Upper lobe of right lung (tissue), 1 donor: Measurements from ENCODE around the gene RBM38. TPM values are rescaled to one million over a fixed set of nuclear protein-coding genes. Genes with fewer than 3 reads are reported as not detected.

ENCODE experiments used
- ATAC-seq: fragments of 200-7000 bp; cut with Tn5 transposase; one replicate; pipeline ENCODE4 v1.9.1; 2020; ENCODE audit warnings: mild to moderate bottlenecking, moderate library complexity
- DNase-seq: peaks from one replicate; pipeline ENCODE4 v3.0.0-alpha.2; 2020
- H3K27ac ChIP-seq: fragments of 200-600 bp; one replicate; pipeline ENCODE4 v1.8.0; 2022
- H3K27me3 ChIP-seq: fragments of 200-600 bp; one replicate; pipeline ENCODE4 v1.8.0; 2022; ENCODE audit warnings: mild to moderate bottlenecking
- H3K36me3 ChIP-seq: fragments of 200-600 bp; one replicate; pipeline ENCODE4 v1.8.0; 2022
- H3K4me1 ChIP-seq: fragments of 200-600 bp; one replicate; pipeline ENCODE4 v1.8.0; 2022
- H3K4me3 ChIP-seq: fragments of 200-600 bp; one replicate; pipeline ENCODE4 v1.8.0; 2022; ENCODE audit warnings: mild to moderate bottlenecking
- H3K9me3 ChIP-seq: fragments of 200-600 bp; one replicate; pipeline ENCODE4 v1.8.0; 2022
- intact Hi-C: fragments of 100-400 bp; cut with DNase I; formaldehyde crosslinking; loops from one replicate; pipeline ENCODE4 v1.11.0; 2022
- total RNA-seq: library from RNA; stranded (reverse); fragmentation: NEBNext Ultra II Directional; extraction: Animal tissue kit (Norgen Biotek cat#: 25700); gene quantifications from one replicate; pipeline ENCODE4 v1.2.1, GENCODE V29; 2021
- TF ChIP-seq, protein P1 (sequence below): fragments of 200-600 bp; IDR thresholded peaks from one replicate; pipeline ENCODE4 v1.8.0; 2022; ENCODE audit warnings: antibody characterized with exemption
- donor health status: DM: no; HTN: yes; CAD: no; lungs with severe emphysema.

The RBM38 gene
- total RNA-seq, 1 donor from 2014 or later, result 13.4 TPM

DNA sequence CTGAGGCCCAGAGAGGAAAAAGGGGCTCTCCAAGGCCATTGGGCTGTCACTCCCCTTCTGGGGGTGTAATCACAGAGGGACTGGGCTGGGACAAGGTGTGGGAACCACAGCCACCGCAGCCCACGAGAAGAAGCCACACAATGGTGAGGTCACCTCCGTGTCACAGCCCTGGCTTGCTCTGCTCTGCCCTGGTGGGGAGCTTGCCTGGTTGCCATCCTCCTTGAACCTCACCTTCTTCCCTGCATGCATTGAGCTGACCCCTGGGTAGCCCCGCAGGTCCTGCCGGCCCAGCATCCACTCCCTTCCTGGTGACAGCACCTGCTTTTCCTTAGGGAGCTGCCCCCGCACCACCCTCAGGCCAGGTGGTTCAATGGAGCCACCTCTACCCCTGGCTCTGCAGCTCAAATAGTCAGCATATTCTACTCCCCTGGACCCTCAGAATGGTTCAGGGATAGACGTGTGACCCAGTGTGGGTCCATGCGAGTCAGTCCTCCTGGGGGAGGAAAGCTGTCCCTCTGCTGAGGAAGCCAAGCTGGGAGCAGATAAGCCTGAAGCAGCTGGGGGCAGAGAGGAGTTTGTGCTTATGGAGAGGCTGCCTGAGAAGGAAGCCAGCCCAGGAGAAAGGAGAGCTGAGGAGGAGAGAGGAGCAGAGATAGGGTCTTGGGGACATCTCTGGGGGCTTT, 21.3 kb downstream of the RBM38 start:
- Histone ChIP-seq H3K27ac (no peak overlapping the region), H3K36me3 (peaks cover 18% of the 10 kb centered on the region), H3K27me3 (peaks cover 4% of the 10 kb centered on the region), H3K4me3 (no peak overlapping the region), H3K9me3 (no peaks in the 10 kb centered on the region), H3K4me1 (no peaks in the 10 kb centered on the region)
- TF ChIP-seq, protein P1, sequence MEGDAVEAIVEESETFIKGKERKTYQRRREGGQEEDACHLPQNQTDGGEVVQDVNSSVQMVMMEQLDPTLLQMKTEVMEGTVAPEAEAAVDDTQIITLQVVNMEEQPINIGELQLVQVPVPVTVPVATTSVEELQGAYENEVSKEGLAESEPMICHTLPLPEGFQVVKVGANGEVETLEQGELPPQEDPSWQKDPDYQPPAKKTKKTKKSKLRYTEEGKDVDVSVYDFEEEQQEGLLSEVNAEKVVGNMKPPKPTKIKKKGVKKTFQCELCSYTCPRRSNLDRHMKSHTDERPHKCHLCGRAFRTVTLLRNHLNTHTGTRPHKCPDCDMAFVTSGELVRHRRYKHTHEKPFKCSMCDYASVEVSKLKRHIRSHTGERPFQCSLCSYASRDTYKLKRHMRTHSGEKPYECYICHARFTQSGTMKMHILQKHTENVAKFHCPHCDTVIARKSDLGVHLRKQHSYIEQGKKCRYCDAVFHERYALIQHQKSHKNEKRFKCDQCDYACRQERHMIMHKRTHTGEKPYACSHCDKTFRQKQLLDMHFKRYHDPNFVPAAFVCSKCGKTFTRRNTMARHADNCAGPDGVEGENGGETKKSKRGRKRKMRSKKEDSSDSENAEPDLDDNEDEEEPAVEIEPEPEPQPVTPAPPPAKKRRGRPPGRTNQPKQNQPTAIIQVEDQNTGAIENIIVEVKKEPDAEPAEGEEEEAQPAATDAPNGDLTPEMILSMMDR, result no peak
- DNase-seq (no peak), ATAC-seq (no peak)
- intact Hi-C loops, result no loop called here

DNA sequence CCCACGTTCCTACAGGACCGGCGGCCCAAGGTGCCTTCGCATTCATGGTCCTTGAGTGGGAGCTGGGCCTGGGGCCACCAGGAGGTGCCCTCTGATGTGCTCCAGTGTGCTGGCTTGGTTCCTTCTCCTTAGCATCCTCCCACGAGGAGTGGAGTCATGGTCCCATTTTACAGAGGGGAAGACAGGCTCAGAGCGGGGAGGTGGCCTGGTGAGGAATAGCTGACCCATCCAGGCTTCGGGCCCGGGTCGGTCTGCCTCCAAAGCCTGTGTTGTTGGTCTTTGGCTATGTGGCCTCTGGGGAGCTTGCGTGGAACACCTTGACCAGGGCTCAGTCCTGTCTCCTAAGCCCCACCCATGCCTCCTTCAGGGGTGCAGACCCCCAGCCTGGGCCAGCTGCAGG, 22.8 kb downstream of the RBM38 start:
- intact Hi-C loops, result no loop called here
- H3K27me3 ChIP-seq, result peaks cover 4% of the 10 kb centered on the region
- no peak overlapping the region for H3K4me3 ChIP-seq
- DNase-seq (no peak), ATAC-seq (no peak)
- peaks cover 3% of the 10 kb centered on the region for H3K36me3 ChIP-seq
- TF ChIP-seq, protein P1, result no peak
- no peak overlapping the region for H3K27ac ChIP-seq
- no peaks in the 10 kb centered on the region for H3K4me1 ChIP-seq
- H3K9me3 ChIP-seq, result no peaks in the 10 kb centered on the region

DNA sequence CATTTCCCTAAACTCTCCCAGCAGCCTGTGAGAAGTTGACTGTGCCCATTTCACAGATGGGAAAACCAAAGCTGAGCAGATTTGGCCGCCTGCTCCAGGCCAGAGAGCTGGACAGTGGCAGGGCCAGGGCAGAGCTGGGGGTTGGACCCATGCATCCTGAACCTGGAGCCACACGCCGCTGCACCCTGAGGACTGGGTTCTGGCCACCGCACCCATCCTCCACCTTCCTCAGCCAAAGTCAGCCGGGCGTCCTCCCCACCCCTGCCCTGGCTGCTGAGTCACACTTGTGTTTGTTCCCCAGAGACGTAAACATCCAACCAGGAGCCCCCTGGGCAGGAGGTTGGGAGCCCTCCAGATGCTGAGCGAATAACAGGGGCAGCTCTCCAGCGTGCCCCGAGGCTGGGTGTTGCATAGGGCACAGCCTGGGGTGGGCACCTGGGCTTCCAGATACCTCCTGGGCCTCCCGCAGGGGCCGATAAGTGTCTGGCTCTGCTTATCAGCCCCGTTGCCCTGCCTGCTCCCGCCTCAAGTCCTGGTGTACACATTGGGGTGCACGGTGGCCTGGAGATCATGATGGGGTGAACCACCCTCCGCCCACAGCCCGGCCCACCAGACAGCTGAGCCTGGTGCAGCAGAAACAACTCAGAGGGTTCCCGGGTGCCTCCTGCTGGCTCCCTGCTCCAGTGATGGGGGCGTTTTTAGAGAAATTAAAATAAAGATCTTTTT, 23.8 kb downstream of the RBM38 start:
- no peak for ATAC-seq
- intact Hi-C loops, result no loop called here
- H3K36me3 ChIP-seq, result no peaks in the 10 kb centered on the region
- H3K27ac ChIP-seq, result no peak overlapping the region
- TF ChIP-seq, protein P1, result no peak
- no peaks in the 10 kb centered on the region for H3K9me3 ChIP-seq
- DNase-seq, result no peak
- no peak overlapping the region for H3K4me3 ChIP-seq
- H3K4me1 ChIP-seq, result no peaks in the 10 kb centered on the region
- H3K27me3 ChIP-seq, result peaks cover 4% of the 10 kb centered on the region

DNA sequence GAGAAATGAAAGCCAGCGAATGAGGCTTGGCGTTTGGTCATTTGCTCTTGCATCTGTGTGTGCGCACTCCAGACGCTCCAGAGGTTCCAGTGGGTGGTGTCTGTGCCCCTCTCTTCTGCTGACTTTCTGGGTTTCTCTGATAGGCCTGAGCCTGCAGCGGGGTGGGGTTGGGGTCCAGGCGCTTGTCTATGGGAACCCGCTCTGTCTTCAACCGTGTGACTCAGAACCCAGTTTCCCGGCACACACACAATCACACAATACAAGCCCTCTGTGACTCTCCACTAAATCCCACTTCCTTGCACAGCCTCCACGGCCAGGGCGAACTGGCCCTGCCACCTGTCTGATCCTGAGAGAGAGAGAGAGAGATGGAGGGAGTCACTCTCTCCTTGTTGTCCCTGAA, 24.6 kb downstream of the RBM38 start:
- intact Hi-C loops, result no loop called here
- Histone ChIP-seq H3K36me3 (no peaks in the 10 kb centered on the region), H3K4me1 (no peaks in the 10 kb centered on the region), H3K4me3 (no peak overlapping the region), H3K9me3 (no peaks in the 10 kb centered on the region), H3K27me3 (peaks cover 4% of the 10 kb centered on the region), H3K27ac (no peak overlapping the region)
- no peak for ATAC-seq
- TF ChIP-seq, protein P1, result no peak
- no peak for DNase-seq

DNA sequence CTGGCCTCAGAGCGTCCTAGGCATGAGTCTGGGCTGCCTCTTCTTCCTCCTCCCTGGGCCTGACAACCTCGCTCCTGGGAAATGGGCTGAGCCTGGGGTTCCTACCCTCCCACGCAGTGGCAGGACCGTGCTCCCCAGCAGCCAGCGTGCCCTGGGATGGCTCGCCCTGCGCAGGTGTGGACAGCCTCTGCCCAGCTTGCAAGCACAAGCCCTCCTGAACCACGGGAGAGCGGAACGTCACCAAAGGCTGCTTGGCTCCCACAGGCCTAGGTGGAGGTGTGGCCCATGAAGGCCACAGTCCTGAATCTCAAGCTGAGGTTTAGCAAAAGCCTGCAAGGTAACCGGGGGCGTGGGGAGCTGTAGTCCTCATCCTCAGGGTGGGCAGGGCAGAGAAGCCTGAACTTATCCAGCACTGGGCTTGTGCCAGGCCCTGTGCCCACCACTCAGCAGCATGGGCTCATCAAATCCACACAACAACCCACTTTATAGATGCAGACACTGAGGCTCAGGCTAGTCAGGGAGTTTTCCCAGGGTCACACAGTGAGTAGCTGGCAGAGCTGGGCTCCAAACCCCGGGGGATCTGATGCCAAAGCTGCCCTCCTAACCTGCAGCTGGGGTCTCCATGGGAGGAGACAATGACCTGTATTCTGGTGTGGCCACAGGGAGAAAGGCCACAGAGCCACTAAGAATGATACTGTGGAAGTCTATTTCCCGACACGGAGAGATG, 25.3 kb downstream of the RBM38 start:
- Histone ChIP-seq H3K27me3 (peaks cover 4% of the 10 kb centered on the region), H3K4me3 (no peak overlapping the region), H3K27ac (no peak overlapping the region), H3K9me3 (no peaks in the 10 kb centered on the region), H3K4me1 (no peaks in the 10 kb centered on the region), H3K36me3 (no peaks in the 10 kb centered on the region)
- no peak for DNase-seq
- TF ChIP-seq, protein P1, result no peak
- no peak for ATAC-seq
- intact Hi-C loops, result no loop called here
